NCI-H460 (cell line): ENCODE measurements around the gene HINT2. TPM values are rescaled to one million over a fixed set of nuclear protein-coding genes. Genes with fewer than 3 reads are reported as not detected.

Source experiments
- DNase-seq: peaks from one replicate; pipeline ENCODE4 v3.0.0-alpha.2; 2016; ENCODE audit warnings: low read depth; ENCODE audit errors: extremely low read depth
- total RNA-seq: library from RNA; depleted of rRNA; stranded (reverse); fragments of >200 nt; shearing (Covaris generic); gene quantifications from 2 replicates; pipeline ENCODE4 v1.2.3, GENCODE V29; 2014

HINT2 gene
- total RNA-seq, 1 experiment from 2014 or later, result 22.8 TPM

- DNase-seq, result peak; percentile 57
These were observed 2.7 kb downstream of the HINT2 start, which contains the start of gene SPAG8 for GRCh38 chr9:35812025-35812602. SPAG8 (minus strand) TSS chr9:35812262; CDS start chr9:35812147, 115 bp downstream.

DNA sequence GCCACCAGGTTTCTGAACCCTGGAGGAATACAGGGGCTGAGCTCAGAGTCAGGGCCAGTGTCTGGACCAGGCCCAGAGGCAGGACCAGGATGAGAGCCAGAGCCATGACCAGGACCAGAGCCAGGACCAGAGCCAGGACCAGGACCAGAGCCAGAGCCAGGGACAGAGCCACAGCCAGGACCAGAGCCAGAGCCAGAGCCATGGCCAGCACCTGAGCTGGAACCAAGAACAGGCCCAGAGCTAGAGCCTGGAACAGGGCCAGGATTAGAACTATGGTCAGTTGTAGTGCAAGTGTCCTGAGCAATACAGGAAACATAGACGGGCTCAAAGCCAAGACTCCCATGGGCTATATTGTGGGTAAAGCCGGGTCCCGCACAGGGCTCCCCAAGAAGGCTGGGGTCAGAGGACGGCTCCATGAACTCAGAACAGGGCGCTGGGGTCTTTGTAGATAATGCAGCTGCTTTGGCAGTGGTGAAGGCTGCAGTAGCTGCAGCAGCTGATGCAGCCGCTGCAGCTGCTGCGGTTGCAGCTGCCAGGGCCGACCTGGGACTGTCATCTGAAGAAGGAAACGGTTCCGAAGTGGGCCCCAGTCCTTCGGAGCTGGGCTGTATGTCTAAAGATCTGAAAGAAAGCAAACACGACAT lies 3.3 kb downstream of the HINT2 start:
- DNase-seq, result no peak

GRCh38 chr9:35810122-35810521 lies 4.7 kb downstream of the HINT2 start:
- DNase-seq, result no peak

DNA sequence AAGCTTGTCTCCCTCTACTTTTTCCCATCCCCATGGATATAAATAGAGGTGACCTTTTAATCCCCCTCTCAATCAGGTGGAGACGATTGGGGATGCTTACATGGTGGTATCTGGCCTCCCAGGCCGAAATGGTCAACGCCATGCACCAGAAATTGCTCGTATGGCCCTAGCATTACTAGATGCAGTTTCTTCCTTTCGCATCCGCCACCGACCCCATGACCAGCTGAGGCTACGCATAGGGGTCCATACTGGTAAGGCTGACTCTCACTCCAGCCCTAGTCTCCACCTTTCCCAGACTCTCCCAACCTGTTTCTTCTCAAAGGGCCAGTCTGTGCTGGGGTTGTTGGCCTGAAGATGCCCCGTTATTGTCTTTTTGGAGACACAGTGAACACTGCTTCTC lies 6.4 kb downstream of the HINT2 start:
- DNase-seq, result no peak

DNA sequence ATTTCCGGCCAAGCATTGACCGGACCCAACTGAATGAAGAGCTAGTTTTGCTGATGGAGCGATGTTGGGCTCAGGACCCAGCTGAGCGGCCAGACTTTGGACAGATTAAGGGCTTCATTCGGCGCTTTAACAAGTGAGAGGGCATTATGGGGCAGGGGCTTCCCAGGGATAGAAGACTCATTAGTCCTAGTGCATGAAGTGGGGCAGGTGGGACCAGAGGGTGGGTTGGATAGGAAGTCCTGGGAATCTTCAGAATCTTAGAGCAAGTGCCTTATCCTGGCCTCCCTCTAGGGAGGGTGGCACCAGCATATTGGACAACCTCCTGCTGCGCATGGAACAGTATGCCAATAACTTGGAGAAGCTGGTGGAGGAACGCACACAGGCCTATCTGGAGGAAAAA lies 8.7 kb downstream of the HINT2 start:
- no peak for DNase-seq

DNA sequence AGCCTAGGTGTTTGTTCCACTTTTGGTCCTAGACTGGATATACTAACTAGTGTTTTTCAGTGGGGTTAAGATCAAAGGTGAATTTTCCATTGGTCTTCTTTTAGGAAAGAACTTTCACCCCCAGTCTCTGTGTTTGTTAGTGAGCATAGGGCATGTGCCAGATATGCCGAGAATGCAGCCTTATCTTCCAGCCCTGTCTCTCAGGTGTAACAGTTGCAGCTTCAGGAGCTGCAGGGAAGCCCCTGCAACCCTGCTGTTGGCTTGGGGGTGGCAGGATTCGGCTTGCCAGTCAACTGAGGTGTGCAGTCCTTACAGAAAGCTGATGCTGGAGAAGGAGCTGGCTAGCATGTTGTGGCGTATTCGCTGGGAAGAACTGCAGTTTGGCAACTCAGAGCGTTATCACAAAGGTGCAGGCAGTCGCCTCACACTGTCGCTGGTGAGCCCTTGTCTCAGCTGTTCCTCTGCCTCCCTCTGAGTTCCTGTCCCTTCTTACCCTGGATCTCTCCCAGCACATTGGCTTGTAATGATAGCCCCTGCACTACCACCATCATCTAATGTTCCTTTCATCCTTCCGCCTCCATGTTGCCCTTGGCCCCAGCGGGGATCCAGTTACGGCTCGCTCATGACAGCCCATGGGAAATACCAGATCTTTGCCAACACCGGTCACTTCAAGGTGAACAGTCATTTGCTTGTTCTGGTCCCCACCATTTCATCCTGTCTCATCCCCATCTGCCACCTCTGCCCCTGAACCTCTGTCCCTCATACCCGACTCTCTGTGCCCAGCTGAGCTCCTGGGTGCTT lies 13.3 kb downstream of the HINT2 start:
- DNase-seq, result no peak

DNA sequence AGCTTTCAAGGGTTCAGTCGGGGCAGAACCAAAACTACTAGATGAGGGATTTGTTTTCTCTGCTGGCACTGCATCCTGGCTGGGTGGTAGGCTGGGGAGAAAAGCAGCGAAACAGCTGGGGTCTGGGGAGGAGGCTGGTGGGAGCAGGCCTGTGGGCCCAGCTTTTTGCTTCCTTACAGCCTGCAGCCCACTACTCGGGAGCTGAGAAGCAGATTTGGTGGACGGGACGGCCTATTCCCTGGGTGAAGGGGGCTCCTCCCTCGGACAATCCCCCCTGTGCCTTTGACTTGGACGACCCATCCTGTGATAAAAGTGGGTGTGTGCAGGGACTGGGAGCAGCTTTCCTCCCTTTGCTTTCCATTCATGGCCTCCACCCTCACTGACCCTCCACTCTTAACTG lies 14.3 kb downstream of the HINT2 start:
- DNase-seq, result no peak

DNA sequence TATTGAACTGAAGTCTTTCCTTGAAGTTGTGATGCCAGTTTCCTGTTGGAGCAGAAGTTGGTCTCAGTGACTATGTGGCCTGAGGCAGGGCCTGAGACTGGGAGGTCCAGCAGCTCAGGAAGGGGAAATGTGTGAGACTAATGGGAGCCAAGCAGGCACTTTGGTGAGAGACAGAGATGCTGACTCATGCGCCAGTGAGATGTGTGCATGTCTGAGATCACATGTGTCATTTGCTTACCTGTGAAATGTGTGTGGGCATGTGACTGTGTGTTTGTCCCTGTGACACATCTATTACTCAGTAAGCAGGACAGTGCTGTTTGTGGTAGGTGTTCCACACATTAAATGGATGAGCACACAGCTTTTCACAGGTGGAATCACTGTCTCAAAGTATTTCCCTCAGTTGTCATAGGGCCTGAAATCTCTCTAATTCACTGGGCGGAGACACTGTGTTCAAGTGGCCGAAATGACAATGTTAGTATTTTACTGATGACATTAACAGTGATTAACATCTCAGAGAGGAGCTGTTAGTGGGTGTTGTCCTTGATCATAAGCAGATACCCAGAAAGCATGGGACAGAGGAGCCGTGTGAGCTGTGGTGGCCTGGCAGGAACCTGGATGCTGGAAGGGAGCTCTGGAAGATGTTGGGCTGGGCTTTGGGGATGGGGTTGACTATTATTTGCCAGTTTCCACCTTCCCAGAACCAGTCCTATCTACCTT lies 16.0 kb downstream of the HINT2 start:
- DNase-seq, result peak; percentile 21

- no peak for DNase-seq
These were observed 17.3 kb downstream of the HINT2 start for GRCh38 chr9:35797311-35798109.

- no peak for DNase-seq
These were observed 19.1 kb downstream of the HINT2 start for GRCh38 chr9:35795695-35796094.

- no peak for DNase-seq
These were observed 21.4 kb downstream of the HINT2 start for GRCh38 chr9:35793461-35793860.

DNA sequence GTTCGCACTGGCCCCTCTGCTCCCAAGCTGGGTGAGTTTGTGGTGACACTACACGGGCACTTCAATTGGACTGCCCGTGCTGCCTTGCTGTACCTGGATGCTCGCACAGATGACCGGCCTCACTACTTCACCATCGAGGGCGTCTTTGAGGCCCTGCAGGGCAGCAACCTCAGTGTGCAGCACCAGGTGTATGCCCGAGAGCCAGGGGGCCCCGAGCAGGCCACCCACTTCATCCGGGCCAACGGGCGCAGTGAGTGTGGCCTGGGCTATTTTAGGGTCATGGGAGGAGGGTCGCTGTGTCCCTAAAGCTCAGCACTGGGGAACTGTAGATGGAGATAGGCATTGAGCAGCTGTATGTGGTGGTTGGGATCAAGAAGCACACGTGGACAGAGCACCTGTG lies 22.0 kb downstream of the HINT2 start:
- DNase-seq, result no peak

DNA sequence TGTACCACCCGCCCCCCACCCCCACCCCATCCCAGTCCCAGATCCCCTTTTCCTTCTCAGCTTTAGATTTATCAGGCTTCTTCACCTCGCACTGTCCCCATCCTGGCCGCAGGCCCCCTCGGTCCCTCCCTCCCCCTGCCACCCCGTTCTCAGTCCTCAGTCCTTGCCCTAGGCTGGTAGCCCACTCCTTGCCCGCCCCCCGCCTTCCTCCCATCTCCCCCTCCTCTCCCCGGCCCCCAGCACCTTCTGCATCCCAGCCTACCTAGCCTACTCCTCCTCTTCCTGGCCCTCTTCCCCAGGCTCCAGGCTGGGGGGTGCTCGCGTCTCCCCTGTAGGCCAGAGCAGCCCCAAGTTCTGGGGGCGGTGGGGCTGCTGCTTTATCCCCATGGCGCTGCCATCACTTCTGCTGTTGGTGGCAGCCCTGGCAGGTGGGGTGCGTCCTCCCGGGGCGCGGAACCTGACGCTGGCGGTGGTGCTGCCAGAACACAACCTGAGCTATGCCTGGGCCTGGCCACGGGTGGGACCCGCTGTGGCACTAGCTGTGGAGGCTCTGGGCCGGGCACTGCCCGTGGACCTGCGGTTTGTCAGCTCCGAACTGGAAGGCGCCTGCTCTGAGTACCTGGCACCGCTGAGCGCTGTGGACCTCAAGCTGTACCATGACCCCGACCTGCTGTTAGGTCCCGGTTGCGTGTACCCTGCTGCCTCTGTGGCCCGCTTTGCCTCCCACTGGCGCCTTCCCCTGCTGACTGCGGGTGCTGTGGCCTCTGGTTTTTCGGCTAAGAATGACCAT lies 22.6 kb downstream of the HINT2 start:
- no peak for DNase-seq

- DNase-seq, result no peak
These were observed 23.4 kb downstream of the HINT2 start, which contains the start of gene NPR2 for GRCh38 chr9:35791297-35791921. NPR2 (plus strand) TSS chr9:35791591; CDS start chr9:35792409, 818 bp downstream.

DNA sequence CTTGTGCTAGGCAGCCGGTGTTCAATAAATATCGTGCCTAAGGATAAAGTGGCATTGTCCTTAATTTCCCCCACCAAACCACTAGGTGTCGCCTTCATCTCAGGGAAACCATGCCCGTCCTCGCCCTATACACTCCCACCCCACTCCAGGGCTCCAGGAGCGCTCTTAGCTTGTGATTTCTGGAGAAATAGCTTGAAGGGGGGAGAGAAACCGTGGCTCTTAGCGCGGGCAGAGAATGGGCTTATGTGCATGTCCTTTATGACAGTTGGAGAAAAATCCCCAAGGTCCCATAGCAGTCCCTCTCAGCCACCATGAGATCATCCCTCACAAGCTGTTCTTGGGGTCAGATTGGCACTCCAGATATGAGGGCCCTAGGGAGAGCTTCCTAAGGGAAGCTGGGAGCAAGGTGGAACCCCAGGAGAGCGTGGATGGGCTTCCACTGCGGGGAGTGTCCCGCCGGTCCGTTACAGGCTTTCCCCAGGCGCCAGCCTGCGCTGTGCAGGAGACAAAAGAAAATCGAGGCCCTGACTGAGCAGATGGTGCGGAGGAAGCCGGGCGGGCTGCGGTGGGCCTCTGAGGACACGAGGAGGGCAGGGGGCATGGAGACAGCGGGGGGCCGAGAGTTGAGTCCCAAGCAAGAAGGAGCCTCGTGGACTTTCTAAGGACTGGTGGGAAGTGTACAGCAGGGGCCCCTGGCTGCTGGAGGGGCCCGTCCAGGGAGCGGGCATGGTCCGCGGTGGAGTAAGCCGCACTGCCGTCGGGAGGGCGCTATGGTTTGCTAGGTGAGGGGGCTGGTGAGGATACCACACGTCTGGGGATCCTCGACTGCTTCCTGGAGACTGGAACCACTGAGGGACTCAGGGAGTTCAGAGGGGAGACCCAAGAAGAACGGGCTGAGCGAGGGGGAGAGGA lies 24.2 kb downstream of the HINT2 start:
- DNase-seq, result peak; percentile 57

GRCh38 chr9:35790025-35790384 lies 24.8 kb downstream of the HINT2 start:
- DNase-seq, result no peak

DNA sequence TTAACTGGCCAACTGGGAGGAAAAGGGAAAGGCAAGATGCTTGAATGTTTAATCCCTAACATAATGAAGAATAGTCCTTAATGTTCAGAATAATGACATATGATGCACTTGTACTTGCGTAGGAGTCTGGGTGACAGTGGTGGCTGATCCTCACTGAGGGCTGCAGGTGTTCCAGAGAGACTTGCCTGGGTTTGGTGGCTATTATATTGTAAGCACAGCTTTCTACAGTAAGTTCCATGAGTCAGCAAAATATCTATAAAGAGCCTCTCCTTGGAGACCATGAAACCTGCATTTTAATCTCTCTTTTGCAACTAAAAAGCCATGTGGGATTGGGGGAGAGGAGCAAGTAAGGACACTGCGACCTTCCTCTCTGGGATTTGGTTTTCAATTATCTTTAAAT lies 25.3 kb downstream of the HINT2 start:
- no peak for DNase-seq

GRCh38 chr9:35783418-35783817 lies 31.4 kb downstream of the HINT2 start:
- no peak for DNase-seq
